Testis (tissue), 2 donors: ENCODE data around the gene FAIM2.

ENCODE experiments used
- POLR2A ChIP-seq: fragments of 450-650 bp; IDR thresholded peaks from one replicate; pipeline ENCODE4 v1.6.1; 2017; ENCODE audit warnings: antibody characterized with exemption, mild to moderate bottlenecking, moderate library complexity
- TF ChIP-seq, protein P1 (sequence below), 3 experiments: fragments of 450-650 bp in 2 of 3; fragments of 200-600 bp in 1 of 3; sonication (generic) in 1 of 3; IDR thresholded peaks; one replicate each; pipeline ENCODE4 v1.5.1; 2016 to 2019; ENCODE audit warnings: antibody characterized with exemption in 3 of 3, mild to moderate bottlenecking in 2 of 3, moderate library complexity in 1 of 3

DNA sequence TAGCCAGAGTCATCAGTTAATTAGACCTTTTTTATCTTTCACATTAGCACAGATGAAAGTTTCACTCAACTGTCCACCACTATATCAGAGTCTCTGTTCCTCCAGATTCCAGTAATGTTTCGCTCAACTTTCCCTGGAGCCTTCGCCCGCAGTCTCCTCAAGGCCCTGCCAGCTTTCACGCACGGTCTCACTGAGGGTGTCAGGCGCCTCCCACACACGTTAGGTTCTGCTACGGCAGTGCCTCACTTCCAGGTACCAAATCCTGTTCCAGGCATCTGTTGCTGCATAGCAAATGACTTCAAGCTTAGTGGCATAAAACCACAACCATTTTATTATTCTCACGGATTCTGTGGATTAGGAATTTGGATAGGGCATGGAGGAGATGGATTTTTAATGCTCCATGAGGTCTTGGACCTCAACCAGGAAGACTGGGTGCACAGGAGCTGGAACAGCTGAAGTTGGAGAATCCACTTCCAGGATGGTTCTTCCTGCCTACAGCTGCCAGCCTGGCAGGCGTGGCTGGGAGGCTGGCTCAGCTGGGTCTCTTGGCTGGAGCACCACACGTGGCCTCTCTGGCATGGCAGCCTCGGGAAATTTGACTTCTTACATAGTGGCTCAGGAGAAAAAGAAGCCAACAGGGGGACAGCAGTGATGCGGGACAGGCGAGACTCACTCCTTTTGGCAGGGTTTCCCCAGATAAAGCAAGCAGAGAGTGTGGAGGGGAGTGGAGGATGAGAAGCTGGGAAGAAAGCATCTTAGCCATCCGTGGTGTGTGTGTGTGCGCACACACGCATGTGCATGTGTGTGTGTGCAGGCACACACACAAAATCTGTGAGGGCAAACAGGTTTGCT, 39.5 kb downstream of the FAIM2 start:
- TF ChIP-seq POLR2A = no peak
- TF ChIP-seq, protein P1, sequence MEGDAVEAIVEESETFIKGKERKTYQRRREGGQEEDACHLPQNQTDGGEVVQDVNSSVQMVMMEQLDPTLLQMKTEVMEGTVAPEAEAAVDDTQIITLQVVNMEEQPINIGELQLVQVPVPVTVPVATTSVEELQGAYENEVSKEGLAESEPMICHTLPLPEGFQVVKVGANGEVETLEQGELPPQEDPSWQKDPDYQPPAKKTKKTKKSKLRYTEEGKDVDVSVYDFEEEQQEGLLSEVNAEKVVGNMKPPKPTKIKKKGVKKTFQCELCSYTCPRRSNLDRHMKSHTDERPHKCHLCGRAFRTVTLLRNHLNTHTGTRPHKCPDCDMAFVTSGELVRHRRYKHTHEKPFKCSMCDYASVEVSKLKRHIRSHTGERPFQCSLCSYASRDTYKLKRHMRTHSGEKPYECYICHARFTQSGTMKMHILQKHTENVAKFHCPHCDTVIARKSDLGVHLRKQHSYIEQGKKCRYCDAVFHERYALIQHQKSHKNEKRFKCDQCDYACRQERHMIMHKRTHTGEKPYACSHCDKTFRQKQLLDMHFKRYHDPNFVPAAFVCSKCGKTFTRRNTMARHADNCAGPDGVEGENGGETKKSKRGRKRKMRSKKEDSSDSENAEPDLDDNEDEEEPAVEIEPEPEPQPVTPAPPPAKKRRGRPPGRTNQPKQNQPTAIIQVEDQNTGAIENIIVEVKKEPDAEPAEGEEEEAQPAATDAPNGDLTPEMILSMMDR (IDR thresholded peaks at IDR 0.05) = no peak
